GM19099 (cell line): ENCODE results near the gene NAB1.
A peak's percentile ranks its signal among the peaks of the same experiment; 100 is the strongest.

Experiments used
- POLR2A ChIP-seq: IDR thresholded peaks from 3 replicates; pipeline ENCODE4 v1.6.1; 2011; ENCODE audit warnings: low read depth; ENCODE audit not compliant: insufficient read length; ENCODE audit errors: extremely low read depth

NAB1 gene

DNA sequence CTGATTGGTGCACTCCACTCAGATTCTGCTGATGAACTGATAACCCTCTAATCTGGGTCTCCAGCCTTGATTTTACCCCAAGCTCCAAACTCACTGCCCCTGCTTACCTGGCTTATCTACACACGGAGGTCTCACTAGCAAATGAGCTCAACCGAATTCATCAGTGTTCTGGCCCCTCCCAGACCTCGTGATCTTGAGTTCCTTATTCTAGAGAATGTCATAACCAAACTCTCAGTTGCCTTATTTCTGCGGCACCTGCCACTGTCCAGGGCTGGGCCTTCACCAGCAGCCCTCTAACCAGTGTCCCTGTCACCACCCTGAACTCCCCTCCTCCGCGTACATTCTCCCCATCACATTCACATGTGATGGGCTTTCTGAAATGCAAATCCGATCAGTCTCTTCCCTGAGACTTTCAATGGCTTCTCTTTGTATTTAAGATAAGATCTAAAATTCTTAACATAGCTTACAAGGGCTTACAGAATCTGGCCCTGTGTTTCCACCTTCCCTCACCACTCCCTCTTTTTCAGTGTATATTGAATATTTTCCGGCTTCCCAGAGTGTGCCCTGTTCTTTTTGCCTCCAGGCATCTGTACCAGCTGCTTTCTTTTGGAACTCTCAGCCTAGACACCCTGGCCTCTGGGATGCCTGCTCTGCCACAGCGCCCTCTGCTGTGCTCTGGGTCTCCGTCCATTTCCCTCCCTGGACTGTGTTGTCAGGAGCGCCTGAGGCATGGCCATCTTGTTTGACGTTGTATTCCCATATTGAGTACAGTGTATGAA, 31.1 kb downstream of the NAB1 start:
- TF ChIP-seq POLR2A, result peak; percentile 70

GRCh38 chr2:190682168-190682567, 33.3 kb downstream of the NAB1 start:
- no peak for TF ChIP-seq POLR2A

DNA sequence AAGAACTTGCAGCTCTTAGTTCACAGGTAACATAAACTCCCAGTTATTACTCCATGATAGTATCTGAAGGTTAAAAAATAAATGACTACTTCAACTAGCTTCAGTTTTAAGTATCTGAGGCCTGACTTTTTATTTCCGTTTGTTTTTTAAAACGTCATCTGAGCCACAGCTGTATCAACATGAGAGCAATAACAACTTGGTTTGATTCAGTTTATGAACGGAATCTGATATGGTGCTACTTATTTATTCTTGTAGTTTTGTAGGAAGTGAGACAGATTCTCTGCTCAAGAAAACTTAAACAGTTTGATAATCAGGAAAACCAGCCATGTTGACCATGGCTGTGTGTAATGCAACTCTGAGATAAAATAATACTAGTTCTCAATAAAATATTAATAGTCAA, 34.9 kb downstream of the NAB1 start:
- TF ChIP-seq POLR2A, result no peak

DNA sequence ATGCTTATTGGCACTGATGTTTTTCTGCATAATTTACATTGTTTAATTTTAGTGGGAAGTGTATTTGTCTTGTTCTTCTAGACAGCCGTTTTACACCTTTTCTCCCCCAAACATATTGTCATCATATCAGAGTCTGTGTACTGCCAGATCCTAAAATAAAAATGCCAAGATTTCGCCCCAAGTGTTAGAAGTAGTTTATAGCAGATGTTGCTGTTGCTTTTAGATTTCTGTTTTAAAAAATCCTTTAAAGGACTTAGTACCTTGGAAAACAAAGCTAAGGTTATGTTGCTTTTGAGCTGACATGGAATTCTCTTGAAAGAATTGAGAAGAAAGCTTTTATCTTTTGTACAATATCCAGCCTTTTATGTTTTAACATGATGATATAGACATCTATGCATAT, 36.0 kb downstream of the NAB1 start:
- TF ChIP-seq POLR2A, result no peak

- TF ChIP-seq POLR2A, result no peak
Observed at GRCh38 chr2:190685333-190685732, 36.5 kb downstream of the NAB1 start.

DNA sequence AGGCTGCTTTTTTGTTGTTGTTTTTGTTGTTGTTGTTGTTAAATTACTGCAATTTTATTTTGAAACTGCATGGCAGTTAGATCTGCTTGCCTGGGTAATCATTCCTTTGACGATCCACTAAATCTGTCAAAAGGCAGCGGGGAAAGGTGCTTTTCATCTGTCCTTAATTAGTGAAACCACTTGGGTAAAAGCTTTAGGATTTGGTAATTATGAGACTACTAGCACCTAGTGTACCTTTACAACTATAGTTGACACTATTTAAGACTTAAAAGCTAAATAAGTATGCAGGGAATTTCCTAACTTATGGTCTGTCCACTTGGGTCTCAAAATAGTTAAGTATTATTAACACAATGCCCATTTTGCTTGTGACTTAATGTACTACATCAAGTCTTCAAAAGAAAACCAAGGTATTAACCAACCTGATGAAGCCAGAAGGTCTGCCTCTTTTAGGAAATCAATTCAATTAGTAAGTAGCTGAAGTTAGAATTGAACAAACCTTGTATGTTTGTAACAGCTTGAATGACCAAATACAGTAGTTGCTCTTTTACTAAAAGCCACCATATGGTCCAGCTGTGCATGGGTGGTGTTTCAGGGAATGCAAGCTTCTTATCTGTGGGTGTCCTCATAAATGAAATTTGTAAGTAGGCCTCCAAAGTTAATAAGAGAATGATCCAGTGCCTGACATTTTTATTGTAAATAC, 44.8 kb downstream of the NAB1 start:
- no peak for TF ChIP-seq POLR2A

GRCh38 chr2:190694479-190694878, 45.6 kb downstream of the NAB1 start:
- no peak for TF ChIP-seq POLR2A

GRCh38 chr2:190695739-190696138, 46.9 kb downstream of the NAB1 start:
- no peak for TF ChIP-seq POLR2A

- TF ChIP-seq POLR2A, result no peak
Observed at GRCh38 chr2:190696792-190697398, 48.0 kb downstream of the NAB1 start.

- TF ChIP-seq POLR2A, result no peak
Observed at GRCh38 chr2:190697421-190697820, 48.5 kb downstream of the NAB1 start.

DNA sequence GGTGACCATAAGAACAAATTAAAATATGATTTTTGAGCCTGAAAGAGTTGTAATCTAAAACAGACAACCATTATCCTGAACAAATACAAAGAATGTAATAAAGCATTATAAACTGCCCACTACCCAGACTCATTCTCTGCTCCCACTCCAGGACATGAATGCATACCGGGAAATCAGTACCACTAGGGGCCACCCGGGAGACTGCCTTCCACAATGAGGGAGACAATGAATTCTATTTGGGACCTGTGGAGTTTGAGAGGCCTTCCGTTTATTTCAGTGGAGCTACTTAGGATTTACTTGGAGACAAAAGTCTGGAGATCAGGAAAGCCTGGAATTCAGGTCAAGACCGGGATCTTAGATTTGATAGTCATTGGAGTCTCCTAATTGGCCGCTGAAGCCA, 50.0 kb downstream of the NAB1 start:
- no peak for TF ChIP-seq POLR2A

GRCh38 chr2:190701586-190701985, 52.7 kb downstream of the NAB1 start:
- TF ChIP-seq POLR2A, result no peak

DNA sequence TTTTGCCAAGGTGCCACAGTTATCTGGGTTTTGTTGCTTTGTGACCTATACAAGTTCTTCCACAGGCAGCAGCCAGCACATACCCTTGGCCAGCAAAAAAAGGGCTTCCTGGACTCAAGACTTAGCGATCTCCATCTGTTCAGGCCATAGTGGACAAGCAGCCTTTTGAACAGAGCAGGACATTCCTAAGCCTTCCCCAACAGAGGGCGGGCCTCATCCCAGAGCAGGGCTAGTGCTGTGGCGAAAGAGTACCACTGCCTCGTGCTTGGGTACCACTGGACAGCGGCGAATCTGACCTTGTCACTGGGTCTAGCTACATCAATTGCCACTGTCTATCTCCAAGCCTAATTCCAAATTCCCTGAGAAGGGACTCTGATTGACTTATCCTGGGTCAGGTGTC, 56.4 kb downstream of the NAB1 start:
- no peak for TF ChIP-seq POLR2A

GRCh38 chr2:190707726-190708125, 58.8 kb downstream of the NAB1 start:
- TF ChIP-seq POLR2A, result no peak

GRCh38 chr2:190711069-190711468, 62.2 kb downstream of the NAB1 start:
- no peak for TF ChIP-seq POLR2A

- no peak for TF ChIP-seq POLR2A
Observed at GRCh38 chr2:190713471-190713870, 64.6 kb downstream of the NAB1 start.

GRCh38 chr2:190714958-190715357, 66.1 kb downstream of the NAB1 start:
- no peak for TF ChIP-seq POLR2A
